ENCODE results near the gene NEFH. TPM values are rescaled to one million over a fixed set of nuclear protein-coding genes. Genes with fewer than 3 reads are reported as not detected.

The NEFH gene
- total RNA-seq, 1 donor from 2014 or later, result 0.43 TPM

DNA sequence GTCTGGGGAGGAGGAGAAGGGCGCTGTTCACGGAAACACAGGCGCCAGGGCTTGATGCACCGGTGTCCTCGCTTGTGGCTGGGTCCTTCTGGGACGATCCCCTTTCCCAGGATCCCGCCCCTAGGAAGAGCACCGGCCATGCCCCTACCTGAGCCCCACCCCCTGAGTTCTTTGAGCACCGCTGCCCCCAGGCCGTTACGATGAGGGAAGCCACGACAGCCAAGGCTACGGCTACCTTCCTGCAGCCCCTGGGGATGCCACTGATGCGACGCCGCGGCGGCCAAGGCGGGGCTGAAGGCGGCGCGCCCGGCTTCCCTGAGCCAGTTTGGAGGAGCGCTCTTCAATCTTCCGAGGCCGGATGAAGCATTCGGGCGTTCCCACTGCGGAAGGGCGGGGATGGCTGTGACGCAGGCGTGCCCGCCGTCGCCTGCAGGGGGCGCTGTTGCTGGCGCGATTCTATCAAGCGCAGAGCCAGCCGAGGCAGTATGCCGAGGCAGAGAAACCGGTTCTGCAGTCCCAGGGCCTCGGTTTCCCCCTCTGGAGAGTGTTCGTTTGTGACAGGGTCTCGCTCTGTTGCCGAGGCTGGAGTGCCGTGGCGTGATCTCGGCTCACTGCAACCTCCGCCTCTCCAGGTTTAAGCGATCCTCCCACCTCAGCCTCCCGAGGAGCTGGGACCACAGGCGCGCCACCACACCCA is 9.7 kb upstream of the NEFH start:
- peaks cover 3% of the 10 kb centered on the region for H3K4me1 Mint-ChIP-seq
- H3F3A ChIP-seq (ENCODE audit: low read depth), result peaks cover 9% of the 10 kb centered on the region
- H3K9ac ChIP-seq, result no peak overlapping the region
- peaks cover 4% of the 10 kb centered on the region for H3K4me1 ChIP-seq
- no peaks in the 10 kb centered on the region for H3K79me2 ChIP-seq (ENCODE audit: low read depth)
- peaks cover under 1% of the 10 kb centered on the region for H4K20me1 ChIP-seq (ENCODE audit: low read depth)
- no peaks in the 10 kb centered on the region for H3K36me3 ChIP-seq
- peak overlapping the region; percentile 81 for H3K4me3 Mint-ChIP-seq
- no peaks in the 10 kb centered on the region for H3K9me3 Mint-ChIP-seq
- H3K4me2 ChIP-seq, result peak overlapping the region; percentile 98
- peaks cover 12% of the 10 kb centered on the region for H3K27me3 Mint-ChIP-seq (ENCODE audit: insufficient read depth, low read depth)
- no peaks in the 10 kb centered on the region for H3K9me3 ChIP-seq (ENCODE audit: low read depth)
- H2AFZ ChIP-seq (replicated peaks), result peak overlapping the region; percentile 93
- H3K4me3 ChIP-seq, result peak overlapping the region; percentile 78
- no peak overlapping the region for H3K27ac ChIP-seq
- peak; percentile 94 for DNase-seq (ENCODE audit: low spot score)
- TF ChIP-seq EZH2 (IDR thresholded peaks at IDR 0.05), result peak; percentile 37
- TF ChIP-seq, protein P1, sequence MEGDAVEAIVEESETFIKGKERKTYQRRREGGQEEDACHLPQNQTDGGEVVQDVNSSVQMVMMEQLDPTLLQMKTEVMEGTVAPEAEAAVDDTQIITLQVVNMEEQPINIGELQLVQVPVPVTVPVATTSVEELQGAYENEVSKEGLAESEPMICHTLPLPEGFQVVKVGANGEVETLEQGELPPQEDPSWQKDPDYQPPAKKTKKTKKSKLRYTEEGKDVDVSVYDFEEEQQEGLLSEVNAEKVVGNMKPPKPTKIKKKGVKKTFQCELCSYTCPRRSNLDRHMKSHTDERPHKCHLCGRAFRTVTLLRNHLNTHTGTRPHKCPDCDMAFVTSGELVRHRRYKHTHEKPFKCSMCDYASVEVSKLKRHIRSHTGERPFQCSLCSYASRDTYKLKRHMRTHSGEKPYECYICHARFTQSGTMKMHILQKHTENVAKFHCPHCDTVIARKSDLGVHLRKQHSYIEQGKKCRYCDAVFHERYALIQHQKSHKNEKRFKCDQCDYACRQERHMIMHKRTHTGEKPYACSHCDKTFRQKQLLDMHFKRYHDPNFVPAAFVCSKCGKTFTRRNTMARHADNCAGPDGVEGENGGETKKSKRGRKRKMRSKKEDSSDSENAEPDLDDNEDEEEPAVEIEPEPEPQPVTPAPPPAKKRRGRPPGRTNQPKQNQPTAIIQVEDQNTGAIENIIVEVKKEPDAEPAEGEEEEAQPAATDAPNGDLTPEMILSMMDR (IDR thresholded peaks at IDR 0.05), result peak; percentile 99
- TF ChIP-seq EZH2phosphoT487 (IDR thresholded peaks at IDR 0.05), result no peak
- no peaks in the 10 kb centered on the region for H3K36me3 Mint-ChIP-seq
- peaks cover 53% of the 10 kb centered on the region for H3K27me3 ChIP-seq
- H3K27ac Mint-ChIP-seq, result no peak overlapping the region

DNA sequence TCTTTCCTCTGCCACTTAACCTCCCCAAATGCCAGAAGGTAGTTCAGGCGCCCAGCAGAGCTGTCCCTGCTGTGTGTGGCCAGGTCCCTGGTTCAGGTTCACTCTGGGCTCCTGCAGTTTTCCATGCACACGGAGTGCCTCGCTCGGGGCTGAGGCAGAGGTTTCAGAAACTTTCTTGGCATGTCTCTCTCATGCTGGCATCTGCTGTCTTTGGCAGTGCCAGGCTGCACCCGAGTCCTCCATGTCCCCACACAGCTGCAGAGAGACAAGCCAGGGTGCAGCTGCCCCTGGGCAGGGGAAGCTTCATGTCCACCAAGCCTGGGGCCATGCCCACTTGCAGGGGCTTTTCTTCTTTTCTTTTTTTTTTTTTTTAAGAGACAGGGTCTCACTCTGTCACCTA is 7.0 kb upstream of the NEFH start:
- H2AFZ ChIP-seq (replicated peaks), result no peak overlapping the region
- no peak overlapping the region for H3K27ac ChIP-seq
- H3K27me3 ChIP-seq, result peaks cover 74% of the 10 kb centered on the region
- H3K36me3 Mint-ChIP-seq, result no peaks in the 10 kb centered on the region
- H3K9me3 Mint-ChIP-seq, result no peaks in the 10 kb centered on the region
- DNase-seq (ENCODE audit: low spot score), result no peak
- H3K27ac Mint-ChIP-seq, result no peak overlapping the region
- no peaks in the 10 kb centered on the region for H3K36me3 ChIP-seq
- peaks cover 5% of the 10 kb centered on the region for H3K4me1 Mint-ChIP-seq
- no peaks in the 10 kb centered on the region for H3K9me3 ChIP-seq (ENCODE audit: low read depth)
- no peak overlapping the region for H3K4me2 ChIP-seq
- peaks cover 9% of the 10 kb centered on the region for H3F3A ChIP-seq (ENCODE audit: low read depth)
- H3K27me3 Mint-ChIP-seq (ENCODE audit: insufficient read depth, low read depth), result peaks cover 24% of the 10 kb centered on the region
- H3K4me3 ChIP-seq, result no peak overlapping the region
- H3K9ac ChIP-seq, result no peak overlapping the region
- H3K4me3 Mint-ChIP-seq, result no peak overlapping the region
- peaks cover 8% of the 10 kb centered on the region for H3K4me1 ChIP-seq
- no peaks in the 10 kb centered on the region for H3K79me2 ChIP-seq (ENCODE audit: low read depth)
- H4K20me1 ChIP-seq (ENCODE audit: low read depth), result peaks cover 22% of the 10 kb centered on the region
- TF ChIP-seq, protein P1 (IDR thresholded peaks at IDR 0.05), result no peak
- no peak for TF ChIP-seq EZH2phosphoT487 (IDR thresholded peaks at IDR 0.05)
- TF ChIP-seq EZH2 (IDR thresholded peaks at IDR 0.05), result no peak

DNA sequence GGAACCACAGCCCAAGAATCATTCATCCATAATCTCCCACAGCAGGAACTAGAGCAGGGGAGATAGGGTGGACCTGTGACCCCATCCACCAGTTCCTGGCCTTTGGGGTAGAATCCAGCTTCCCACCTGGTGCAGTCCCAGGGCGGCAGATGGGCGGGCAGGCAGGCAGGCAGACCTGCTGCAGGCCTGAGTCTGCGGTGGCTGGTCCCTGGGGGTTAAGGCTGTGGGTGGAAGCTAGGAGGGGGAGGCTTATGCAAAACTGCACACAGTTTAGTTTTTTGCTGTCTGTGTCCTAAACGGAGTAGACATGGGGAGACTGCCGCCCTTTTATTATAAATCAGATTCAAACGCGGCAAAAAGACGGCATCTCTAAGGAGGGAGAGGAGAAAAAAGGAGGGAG is 4.5 kb upstream of the NEFH start:
- Histone ChIP-seq H3K4me2 (no peak overlapping the region), H3K4me3 (no peak overlapping the region), H2AFZ (replicated peaks) (no peak overlapping the region), H3K36me3 (no peaks in the 10 kb centered on the region), H3K4me1 (peaks cover 13% of the 10 kb centered on the region), H3K9ac (no peak overlapping the region), H3K27ac (no peak overlapping the region), H3K79me2 (ENCODE audit: low read depth) (no peaks in the 10 kb centered on the region), H3F3A (ENCODE audit: low read depth) (peaks cover 13% of the 10 kb centered on the region), H3K27me3 (peaks cover 76% of the 10 kb centered on the region), H4K20me1 (ENCODE audit: low read depth) (peaks cover 46% of the 10 kb centered on the region), H3K9me3 (ENCODE audit: low read depth) (no peaks in the 10 kb centered on the region)
- Mint-ChIP-seq H3K9me3 (no peaks in the 10 kb centered on the region), H3K4me1 (peaks cover 17% of the 10 kb centered on the region), H3K27ac (no peak overlapping the region), H3K36me3 (no peaks in the 10 kb centered on the region), H3K27me3 (ENCODE audit: insufficient read depth, low read depth) (peaks cover 36% of the 10 kb centered on the region), H3K4me3 (no peak overlapping the region)
- no peak for TF ChIP-seq EZH2 (IDR thresholded peaks at IDR 0.05)
- TF ChIP-seq, protein P1 (IDR thresholded peaks at IDR 0.05), result no peak
- TF ChIP-seq EZH2phosphoT487 (IDR thresholded peaks at IDR 0.05), result no peak
- DNase-seq (ENCODE audit: low spot score), result no peak
